ENCODE measurements around the gene RASD2. TPM values are rescaled to one million over a fixed set of nuclear protein-coding genes. Genes with fewer than 3 reads are reported as not detected.

The RASD2 gene
- total and polyA plus RNA-seq, 2 donors (not counting 1 experiment from before 2014, with no cell fraction given) = under 0.01 to 0.01 TPM

- Histone ChIP-seq H3K9me3 (ENCODE audit: control insufficient read depth, insufficient read depth, low read depth, low read length) (no peaks in the 10 kb centered on the region), H3K9ac (ENCODE audit: insufficient read depth, low read length) (no peak overlapping the region), H3K4me1 (ENCODE audit: control insufficient read depth, extremely low read depth, insufficient read depth, low read length) (no peaks in the 10 kb centered on the region), H3K36me3 (ENCODE audit: control insufficient read depth, insufficient read depth, low read length) (no peaks in the 10 kb centered on the region), H3K4me3 (replicated peaks in 1 of 4; ENCODE audit: control extremely low read depth in 1 of 4, insufficient read depth in 1 of 4, low read depth in 3 of 4, low read length in 4 of 4) (no peak overlapping the region), H3K27ac (ENCODE audit: insufficient read depth, low read length) (no peak overlapping the region), H2AFZ (ENCODE audit: low read length) (no peak overlapping the region), H3K27me3 (ENCODE audit: control insufficient read depth, insufficient read depth, low read length) (peaks cover 4% of the 10 kb centered on the region), H4K20me1 (ENCODE audit: control insufficient read depth, extremely low read depth, insufficient read depth, low read length) (no peaks in the 10 kb centered on the region), H3K79me2 (ENCODE audit: control insufficient read depth, insufficient read depth, low read length) (no peaks in the 10 kb centered on the region), H3K4me2 (ENCODE audit: extremely low read depth, insufficient read depth, low read length) (no peak overlapping the region)
- DNase-seq (ENCODE audit: low read depth in 2 of 2) = no peak
- no peak for TF ChIP-seq EZH2 (IDR thresholded peaks at IDR 0.05; ENCODE audit: low read length, missing control alignments)
- TF ChIP-seq, protein P1, sequence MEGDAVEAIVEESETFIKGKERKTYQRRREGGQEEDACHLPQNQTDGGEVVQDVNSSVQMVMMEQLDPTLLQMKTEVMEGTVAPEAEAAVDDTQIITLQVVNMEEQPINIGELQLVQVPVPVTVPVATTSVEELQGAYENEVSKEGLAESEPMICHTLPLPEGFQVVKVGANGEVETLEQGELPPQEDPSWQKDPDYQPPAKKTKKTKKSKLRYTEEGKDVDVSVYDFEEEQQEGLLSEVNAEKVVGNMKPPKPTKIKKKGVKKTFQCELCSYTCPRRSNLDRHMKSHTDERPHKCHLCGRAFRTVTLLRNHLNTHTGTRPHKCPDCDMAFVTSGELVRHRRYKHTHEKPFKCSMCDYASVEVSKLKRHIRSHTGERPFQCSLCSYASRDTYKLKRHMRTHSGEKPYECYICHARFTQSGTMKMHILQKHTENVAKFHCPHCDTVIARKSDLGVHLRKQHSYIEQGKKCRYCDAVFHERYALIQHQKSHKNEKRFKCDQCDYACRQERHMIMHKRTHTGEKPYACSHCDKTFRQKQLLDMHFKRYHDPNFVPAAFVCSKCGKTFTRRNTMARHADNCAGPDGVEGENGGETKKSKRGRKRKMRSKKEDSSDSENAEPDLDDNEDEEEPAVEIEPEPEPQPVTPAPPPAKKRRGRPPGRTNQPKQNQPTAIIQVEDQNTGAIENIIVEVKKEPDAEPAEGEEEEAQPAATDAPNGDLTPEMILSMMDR (conservative IDR thresholded peaks at IDR 0.05 in 1 of 2, IDR thresholded peaks at IDR 0.05 in 1 of 2; ENCODE audit: low read depth in 1 of 2, low read length in 2 of 2) = no peak
These were observed 11.7 kb upstream of the RASD2 start for GRCh38 chr22:35528927-35529326.

GRCh38 chr22:35530700-35531099, 9.9 kb upstream of the RASD2 start:
- Histone ChIP-seq H3K36me3 (ENCODE audit: control insufficient read depth, insufficient read depth, low read length) (no peaks in the 10 kb centered on the region), H3K4me2 (ENCODE audit: extremely low read depth, insufficient read depth, low read length) (no peak overlapping the region), H4K20me1 (ENCODE audit: control insufficient read depth, extremely low read depth, insufficient read depth, low read length) (no peaks in the 10 kb centered on the region), H3K27ac (ENCODE audit: insufficient read depth, low read length) (no peak overlapping the region), H3K27me3 (ENCODE audit: control insufficient read depth, insufficient read depth, low read length) (peaks cover 2% of the 10 kb centered on the region), H3K79me2 (ENCODE audit: control insufficient read depth, insufficient read depth, low read length) (no peaks in the 10 kb centered on the region), H3K4me1 (ENCODE audit: control insufficient read depth, extremely low read depth, insufficient read depth, low read length) (peaks cover 2% of the 10 kb centered on the region), H2AFZ (ENCODE audit: low read length) (no peak overlapping the region), H3K9ac (ENCODE audit: insufficient read depth, low read length) (no peak overlapping the region), H3K9me3 (ENCODE audit: control insufficient read depth, insufficient read depth, low read depth, low read length) (no peaks in the 10 kb centered on the region), H3K4me3 (replicated peaks in 1 of 4; ENCODE audit: control extremely low read depth in 1 of 4, insufficient read depth in 1 of 4, low read depth in 3 of 4, low read length in 4 of 4) (no peak overlapping the region)
- no peak for DNase-seq (ENCODE audit: low read depth in 2 of 2)
- TF ChIP-seq, protein P1 (conservative IDR thresholded peaks at IDR 0.05 in 1 of 2, IDR thresholded peaks at IDR 0.05 in 1 of 2; ENCODE audit: low read depth in 1 of 2, low read length in 2 of 2) = no peak
- no peak for TF ChIP-seq EZH2 (IDR thresholded peaks at IDR 0.05; ENCODE audit: low read length, missing control alignments)

DNA sequence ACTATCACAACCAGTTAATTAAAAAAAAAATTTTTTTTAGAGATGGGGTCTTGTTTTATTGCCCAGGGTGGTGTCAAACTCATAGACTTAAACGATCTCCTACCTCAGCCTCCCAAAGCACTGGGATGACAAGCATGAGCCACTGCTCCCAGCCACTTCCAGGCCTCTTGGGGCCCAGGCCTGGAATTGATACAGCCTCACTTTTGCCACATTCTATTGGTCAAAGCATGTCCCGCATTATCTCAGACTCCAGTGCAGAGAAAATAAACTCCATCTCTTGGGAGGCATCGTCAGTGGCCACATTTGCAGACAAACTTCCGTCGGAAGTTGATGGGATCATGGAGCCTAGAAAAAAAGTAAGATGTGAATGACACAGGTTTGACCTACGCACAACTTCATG, 9.4 kb upstream of the RASD2 start:
- no peaks in the 10 kb centered on the region for H3K36me3 ChIP-seq (ENCODE audit: control insufficient read depth, insufficient read depth, low read length)
- H3K9ac ChIP-seq (ENCODE audit: insufficient read depth, low read length) = no peak overlapping the region
- H3K79me2 ChIP-seq (ENCODE audit: control insufficient read depth, insufficient read depth, low read length) = no peaks in the 10 kb centered on the region
- H2AFZ ChIP-seq (ENCODE audit: low read length) = no peak overlapping the region
- no peak overlapping the region for H3K27ac ChIP-seq (ENCODE audit: insufficient read depth, low read length)
- no peaks in the 10 kb centered on the region for H4K20me1 ChIP-seq (ENCODE audit: control insufficient read depth, extremely low read depth, insufficient read depth, low read length)
- no peak for DNase-seq (ENCODE audit: low read depth in 2 of 2)
- H3K4me2 ChIP-seq (ENCODE audit: extremely low read depth, insufficient read depth, low read length) = no peak overlapping the region
- no peak overlapping the region for H3K4me3 ChIP-seq (replicated peaks in 1 of 4; ENCODE audit: control extremely low read depth in 1 of 4, insufficient read depth in 1 of 4, low read depth in 3 of 4, low read length in 4 of 4)
- H3K4me1 ChIP-seq (ENCODE audit: control insufficient read depth, extremely low read depth, insufficient read depth, low read length) = peaks cover 5% of the 10 kb centered on the region
- peaks cover 2% of the 10 kb centered on the region for H3K27me3 ChIP-seq (ENCODE audit: control insufficient read depth, insufficient read depth, low read length)
- H3K9me3 ChIP-seq (ENCODE audit: control insufficient read depth, insufficient read depth, low read depth, low read length) = no peaks in the 10 kb centered on the region
- no peak for TF ChIP-seq EZH2 (IDR thresholded peaks at IDR 0.05; ENCODE audit: low read length, missing control alignments)
- TF ChIP-seq, protein P1 (conservative IDR thresholded peaks at IDR 0.05 in 1 of 2, IDR thresholded peaks at IDR 0.05 in 1 of 2; ENCODE audit: low read depth in 1 of 2, low read length in 2 of 2) = no peak

All from fibroblast of lung (primary cell).